ENCODE results near the gene ATRN. TPM values are rescaled to one million over a fixed set of nuclear protein-coding genes. Genes with fewer than 3 reads are reported as not detected.

ATRN gene
- 23.3 and 28.0 TPM in 2 replicates for total RNA-seq

DNA sequence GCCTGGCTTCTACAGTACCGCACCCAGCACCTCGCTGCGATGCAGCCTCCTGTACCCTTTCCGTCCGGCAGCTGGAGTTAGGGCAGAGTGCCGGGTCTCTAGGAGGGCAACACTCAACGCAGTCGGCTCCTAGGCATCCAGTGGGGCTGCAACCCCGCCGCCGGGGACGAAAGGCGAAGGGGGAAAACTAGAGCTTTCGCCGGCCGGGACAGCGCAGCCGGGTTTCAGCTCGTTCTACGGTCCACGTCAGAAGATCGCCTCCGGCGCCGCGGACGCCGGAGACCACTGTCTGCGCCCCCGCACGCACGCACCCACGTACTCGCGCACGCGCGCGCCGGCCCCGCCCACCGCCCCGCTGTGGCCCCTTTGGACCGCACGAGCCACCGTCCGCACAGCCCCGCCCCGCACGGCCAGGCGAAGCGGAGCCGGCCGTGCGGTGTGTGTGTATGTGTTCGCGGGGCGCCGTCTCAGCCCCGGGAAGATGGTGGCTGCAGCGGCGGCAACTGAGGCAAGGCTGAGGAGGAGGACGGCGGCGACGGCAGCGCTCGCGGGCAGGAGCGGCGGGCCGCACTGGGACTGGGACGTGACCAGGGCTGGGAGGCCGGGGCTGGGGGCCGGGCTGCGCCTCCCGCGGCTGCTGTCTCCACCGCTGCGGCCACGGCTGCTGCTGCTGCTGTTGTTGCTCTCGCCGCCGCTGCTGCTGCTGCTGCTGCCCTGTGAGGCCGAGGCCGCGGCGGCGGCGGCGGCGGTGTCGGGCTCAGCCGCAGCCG, at the start of gene ATRN:
Gene ATRN, plus strand, starts transcription at position 392 of the 770 bp plus-strand sequence. Its CDS starts 90 bp downstream, at position 482.

DNA sequence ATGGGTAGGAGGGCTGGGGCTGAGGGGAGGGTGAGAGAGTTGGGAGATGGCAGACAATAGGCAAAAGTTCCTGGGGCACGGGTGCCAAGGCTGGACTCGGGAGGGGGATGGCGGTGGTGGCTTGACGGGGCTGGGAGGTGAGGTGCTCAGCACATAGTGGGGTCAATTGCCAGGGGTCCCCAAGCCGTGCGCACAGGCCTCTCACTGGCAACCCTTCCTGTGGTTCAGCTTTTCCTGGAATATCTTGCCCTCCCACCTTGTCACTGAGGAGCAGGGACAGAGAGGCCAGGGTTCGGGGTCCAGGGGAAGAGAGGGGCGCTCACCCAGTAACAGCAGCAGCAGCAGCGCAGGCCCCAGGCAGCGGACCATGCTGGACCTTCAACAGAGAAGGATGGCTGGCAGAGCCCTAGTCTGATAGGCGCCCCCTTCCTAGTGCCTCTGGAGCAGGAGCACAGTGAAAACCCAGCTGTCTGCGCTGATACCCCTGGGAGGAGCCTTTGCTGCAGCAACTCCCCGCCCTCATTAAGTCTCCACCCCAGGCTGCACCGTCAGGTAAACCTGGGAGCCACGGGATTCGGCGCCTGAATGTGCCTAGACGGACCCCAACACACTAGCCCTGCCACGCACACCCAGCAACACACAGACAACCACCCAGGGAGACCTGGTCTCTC, 192.3 kb downstream of the ATRN start, which contains the start of gene GFRA4:
Gene GFRA4, minus strand, starts transcription at position 369 of the 671 bp plus-strand sequence. Its CDS starts 0 bp downstream, at position 369.

DNA sequence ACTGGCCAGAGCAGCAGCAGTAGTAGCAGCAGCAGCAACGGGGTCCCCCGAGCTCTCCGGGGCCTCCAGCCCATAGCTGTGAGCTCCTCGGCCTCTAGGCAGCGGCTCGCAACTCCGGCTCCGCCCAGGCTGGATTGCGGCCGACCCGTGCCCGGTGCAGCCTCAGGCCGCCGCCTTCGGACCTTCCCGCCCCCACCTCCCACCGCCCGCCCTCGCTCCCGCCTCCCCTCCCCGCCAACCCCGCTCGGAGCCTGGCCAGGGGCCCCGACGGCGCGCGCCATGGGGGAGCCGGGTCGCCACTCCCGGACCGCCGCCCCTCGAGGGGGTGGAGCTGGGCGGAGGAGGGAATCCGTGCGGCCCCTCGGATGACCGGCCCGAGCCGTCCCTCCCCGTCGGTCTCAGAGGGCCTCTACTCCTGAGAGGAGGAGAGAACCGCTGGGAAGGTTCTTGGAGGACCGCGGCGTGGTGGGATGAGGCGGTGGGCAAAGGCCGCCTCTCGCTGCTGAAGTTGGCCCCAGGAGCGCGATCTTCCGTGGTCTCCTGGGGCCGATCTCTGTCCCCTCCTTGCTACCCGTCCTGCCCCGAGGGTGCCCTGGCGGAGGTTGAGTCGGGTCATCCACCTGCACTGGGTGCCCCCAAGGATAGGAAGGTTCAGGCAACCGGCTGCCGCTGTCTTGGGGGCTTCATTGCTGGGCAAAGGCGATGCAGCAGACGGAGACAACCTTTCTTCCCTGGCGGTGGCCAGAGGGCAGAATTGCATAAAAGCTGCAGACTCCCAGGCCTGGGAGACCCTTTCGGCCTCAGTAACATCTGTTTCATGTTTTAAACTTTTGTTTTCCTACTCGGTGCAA, 211.3 kb downstream of the ATRN start, which contains the start of gene ADAM33:
Gene ADAM33, minus strand, starts transcription at position 80 of the 851 bp plus-strand sequence. Its CDS starts 6 bp downstream, at position 74.

Other genes with a start within 250 kb of the ATRN start
- 1.4 TPM in 2 replicates for gene SLC4A11, start 231.8 kb upstream of the ATRN start, total RNA-seq
- gene DNAAF9, start 63.3 kb upstream of the ATRN start, total RNA-seq: 10.0 and 11.4 TPM in 2 replicates
- not detected in 2 replicates for gene GFRA4, start 192.4 kb downstream of the ATRN start, total RNA-seq
- gene ADAM33, start 211.0 kb downstream of the ATRN start, total RNA-seq: 89.4 and 111 TPM in 2 replicates
- not detected in 2 replicates for gene SIGLEC1, start 241.6 kb downstream of the ATRN start, total RNA-seq